ENCODE results near the gene UNC80.

The UNC80 gene, protein sequence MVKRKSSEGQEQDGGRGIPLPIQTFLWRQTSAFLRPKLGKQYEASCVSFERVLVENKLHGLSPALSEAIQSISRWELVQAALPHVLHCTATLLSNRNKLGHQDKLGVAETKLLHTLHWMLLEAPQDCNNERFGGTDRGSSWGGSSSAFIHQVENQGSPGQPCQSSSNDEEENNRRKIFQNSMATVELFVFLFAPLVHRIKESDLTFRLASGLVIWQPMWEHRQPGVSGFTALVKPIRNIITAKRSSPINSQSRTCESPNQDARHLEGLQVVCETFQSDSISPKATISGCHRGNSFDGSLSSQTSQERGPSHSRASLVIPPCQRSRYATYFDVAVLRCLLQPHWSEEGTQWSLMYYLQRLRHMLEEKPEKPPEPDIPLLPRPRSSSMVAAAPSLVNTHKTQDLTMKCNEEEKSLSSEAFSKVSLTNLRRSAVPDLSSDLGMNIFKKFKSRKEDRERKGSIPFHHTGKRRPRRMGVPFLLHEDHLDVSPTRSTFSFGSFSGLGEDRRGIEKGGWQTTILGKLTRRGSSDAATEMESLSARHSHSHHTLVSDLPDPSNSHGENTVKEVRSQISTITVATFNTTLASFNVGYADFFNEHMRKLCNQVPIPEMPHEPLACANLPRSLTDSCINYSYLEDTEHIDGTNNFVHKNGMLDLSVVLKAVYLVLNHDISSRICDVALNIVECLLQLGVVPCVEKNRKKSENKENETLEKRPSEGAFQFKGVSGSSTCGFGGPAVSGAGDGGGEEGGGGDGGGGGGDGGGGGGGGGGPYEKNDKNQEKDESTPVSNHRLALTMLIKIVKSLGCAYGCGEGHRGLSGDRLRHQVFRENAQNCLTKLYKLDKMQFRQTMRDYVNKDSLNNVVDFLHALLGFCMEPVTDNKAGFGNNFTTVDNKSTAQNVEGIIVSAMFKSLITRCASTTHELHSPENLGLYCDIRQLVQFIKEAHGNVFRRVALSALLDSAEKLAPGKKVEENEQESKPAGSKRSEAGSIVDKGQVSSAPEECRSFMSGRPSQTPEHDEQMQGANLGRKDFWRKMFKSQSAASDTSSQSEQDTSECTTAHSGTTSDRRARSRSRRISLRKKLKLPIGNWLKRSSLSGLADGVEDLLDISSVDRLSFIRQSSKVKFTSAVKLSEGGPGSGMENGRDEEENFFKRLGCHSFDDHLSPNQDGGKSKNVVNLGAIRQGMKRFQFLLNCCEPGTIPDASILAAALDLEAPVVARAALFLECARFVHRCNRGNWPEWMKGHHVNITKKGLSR (N-terminal part only)

GRCh38 chr2:209771474-209772289, at the start of gene UNC80:
UNC80 (plus strand) TSS chr2:209771832; CDS start chr2:209772073, 241 bp downstream.
- 0 out of 2 replicates have a peak within 1 kb of the TSS, but pooled peaks have one; percentile 4 for H3K4me3 ChIP-seq (ENCODE audit: low read depth, low read length)
- TF ChIP-seq, protein P1, sequence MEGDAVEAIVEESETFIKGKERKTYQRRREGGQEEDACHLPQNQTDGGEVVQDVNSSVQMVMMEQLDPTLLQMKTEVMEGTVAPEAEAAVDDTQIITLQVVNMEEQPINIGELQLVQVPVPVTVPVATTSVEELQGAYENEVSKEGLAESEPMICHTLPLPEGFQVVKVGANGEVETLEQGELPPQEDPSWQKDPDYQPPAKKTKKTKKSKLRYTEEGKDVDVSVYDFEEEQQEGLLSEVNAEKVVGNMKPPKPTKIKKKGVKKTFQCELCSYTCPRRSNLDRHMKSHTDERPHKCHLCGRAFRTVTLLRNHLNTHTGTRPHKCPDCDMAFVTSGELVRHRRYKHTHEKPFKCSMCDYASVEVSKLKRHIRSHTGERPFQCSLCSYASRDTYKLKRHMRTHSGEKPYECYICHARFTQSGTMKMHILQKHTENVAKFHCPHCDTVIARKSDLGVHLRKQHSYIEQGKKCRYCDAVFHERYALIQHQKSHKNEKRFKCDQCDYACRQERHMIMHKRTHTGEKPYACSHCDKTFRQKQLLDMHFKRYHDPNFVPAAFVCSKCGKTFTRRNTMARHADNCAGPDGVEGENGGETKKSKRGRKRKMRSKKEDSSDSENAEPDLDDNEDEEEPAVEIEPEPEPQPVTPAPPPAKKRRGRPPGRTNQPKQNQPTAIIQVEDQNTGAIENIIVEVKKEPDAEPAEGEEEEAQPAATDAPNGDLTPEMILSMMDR (IDR thresholded peaks at IDR 0.05; ENCODE audit: control insufficient read depth, extremely low read depth, insufficient read depth), result no peak
- no peak for DNase-seq (ENCODE audit: low read depth)

DNA sequence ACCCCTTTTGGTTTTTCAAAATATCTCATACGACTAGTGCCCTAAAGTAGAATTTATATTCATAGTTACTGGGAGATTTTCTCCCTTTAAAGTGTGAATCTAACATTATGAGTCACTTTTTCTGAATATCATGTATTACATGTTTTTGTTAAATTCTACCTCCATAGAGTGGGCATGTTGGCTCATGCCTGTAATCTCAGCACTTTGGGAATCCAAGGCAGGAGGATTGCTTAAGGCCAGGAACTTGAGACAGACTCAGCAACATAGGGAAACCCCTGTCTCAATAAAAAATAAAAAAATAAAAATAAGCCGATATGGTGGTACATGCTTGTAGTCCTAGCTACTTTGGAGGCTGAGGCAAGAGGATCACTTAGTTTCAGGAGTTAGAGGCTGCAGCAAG, 45.3 kb upstream of the UNC80 start:
- no peak for DNase-seq (ENCODE audit: low read depth)
- TF ChIP-seq, protein P1 (IDR thresholded peaks at IDR 0.05; ENCODE audit: control insufficient read depth, extremely low read depth, insufficient read depth), result no peak
- no peak overlapping the region for H3K4me3 ChIP-seq (ENCODE audit: low read depth, low read length)

- no peak overlapping the region for H3K4me3 ChIP-seq (ENCODE audit: low read depth, low read length)
- no peak for DNase-seq (ENCODE audit: low read depth)
- TF ChIP-seq, protein P1 (IDR thresholded peaks at IDR 0.05; ENCODE audit: control insufficient read depth, extremely low read depth, insufficient read depth), result no peak
Observed at GRCh38 chr2:209727077-209727476, 44.6 kb upstream of the UNC80 start.

- DNase-seq (ENCODE audit: low read depth), result no peak
- TF ChIP-seq, protein P1 (IDR thresholded peaks at IDR 0.05; ENCODE audit: control insufficient read depth, extremely low read depth, insufficient read depth), result no peak
Observed at GRCh38 chr2:209734805-209735204, 36.8 kb upstream of the UNC80 start.

DNA sequence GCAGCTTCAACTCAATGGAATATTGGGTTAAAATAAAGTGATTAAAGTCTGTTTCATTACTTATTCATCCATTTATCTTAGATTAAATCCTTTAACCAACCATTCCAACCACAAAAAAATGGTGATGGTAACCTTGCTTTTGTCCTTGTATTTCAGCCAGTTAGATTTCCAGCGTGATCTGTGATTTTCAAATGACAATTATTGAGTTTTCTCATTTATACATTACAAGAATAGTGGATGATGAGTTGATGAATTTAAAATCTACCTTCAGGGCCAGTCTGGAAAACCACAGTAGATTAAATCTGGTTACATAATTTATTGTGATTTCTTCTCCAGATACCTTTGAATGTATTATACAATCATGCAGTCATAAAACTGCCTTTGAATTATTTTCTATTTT, 29.7 kb upstream of the UNC80 start:
- no peak for DNase-seq (ENCODE audit: low read depth)
- TF ChIP-seq, protein P1 (IDR thresholded peaks at IDR 0.05; ENCODE audit: control insufficient read depth, extremely low read depth, insufficient read depth), result no peak
- H3K4me3 ChIP-seq (ENCODE audit: low read depth, low read length), result no peak overlapping the region

More at GRCh38 chr2:209734805-209735204, 36.8 kb upstream of the UNC80 start:
- H3K4me3 ChIP-seq (ENCODE audit: low read depth, low read length), result no peak overlapping the region

DNA sequence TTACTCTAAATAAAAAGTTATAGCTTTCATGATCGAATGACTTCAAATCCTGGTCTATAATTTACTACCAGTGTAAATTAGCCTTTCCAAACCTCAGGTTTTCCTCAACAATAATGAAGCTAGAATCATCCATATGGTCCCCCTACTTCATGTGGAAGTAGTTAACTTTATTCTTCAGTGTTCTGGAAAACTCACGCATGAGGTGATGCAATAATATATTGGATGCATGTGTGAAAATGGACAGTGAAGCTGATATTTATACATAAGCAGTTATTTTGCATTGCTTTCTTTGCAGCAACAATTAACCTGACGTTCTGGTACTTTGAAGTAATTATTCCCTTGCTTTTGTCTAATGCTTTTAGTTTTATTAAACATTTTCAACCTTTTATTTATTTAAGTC, 18.6 kb upstream of the UNC80 start:
- TF ChIP-seq, protein P1 (IDR thresholded peaks at IDR 0.05; ENCODE audit: control insufficient read depth, extremely low read depth, insufficient read depth), result no peak
- no peak for DNase-seq (ENCODE audit: low read depth)
- H3K4me3 ChIP-seq (ENCODE audit: low read depth, low read length), result no peak overlapping the region

All from LNCaP clone FGC (cell line).